ENCODE data around the gene IGFL4. TPM values are rescaled to one million over a fixed set of nuclear protein-coding genes. Genes with fewer than 3 reads are reported as not detected.

IGFL4 gene
- total and polyA plus RNA-seq, 2 of the 4 experiments (the other 2 are of a cell fraction), result not detected

DNA sequence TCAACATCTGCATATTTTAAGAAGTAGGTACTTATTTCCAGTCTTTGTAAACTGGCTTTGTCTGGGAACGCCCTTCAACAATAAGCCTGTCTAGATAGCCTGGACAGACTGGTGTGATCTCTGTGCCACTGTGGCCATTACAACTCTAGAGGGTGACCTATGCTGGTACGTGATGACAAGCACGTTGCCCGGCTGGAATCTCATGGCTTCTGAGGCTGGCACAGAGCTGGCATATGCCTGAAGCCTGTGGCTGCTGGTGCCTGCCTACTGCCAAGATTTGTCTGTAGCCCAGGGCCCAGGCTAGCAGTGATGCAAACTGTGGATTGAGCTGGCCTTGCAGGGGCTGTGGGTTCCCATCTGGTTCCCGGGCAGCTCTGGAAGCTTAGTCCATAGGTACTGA, 49.6 kb upstream of the IGFL4 start:
- Histone ChIP-seq H3K36me3 (ENCODE audit: control insufficient read depth, insufficient read depth, low read length) (no peaks in the 10 kb centered on the region), H2BK15ac (ENCODE audit: low read depth, low read length) (no peak overlapping the region), H3K56ac (ENCODE audit: extremely low read depth, insufficient read depth, low read length) (no peak overlapping the region), H4K20me1 (ENCODE audit: insufficient read depth, low read length) (no peaks in the 10 kb centered on the region), H3K27ac (ENCODE audit: insufficient read depth, low read length) (no peak overlapping the region), H2BK120ac (ENCODE audit: low read depth, low read length) (no peak overlapping the region), H2AK9ac (replicated peaks; ENCODE audit: low read depth, low read length, poor library complexity) (no peak overlapping the region), H3K14ac (replicated peaks; ENCODE audit: low read depth, low read length) (no peak overlapping the region), H2BK20ac (ENCODE audit: low read depth, low read length) (no peak overlapping the region), H2BK5ac (ENCODE audit: low read depth, low read length, poor library complexity, severe bottlenecking) (no peak overlapping the region), H3K9me3 (ENCODE audit: control insufficient read depth, insufficient read depth, low read length) (peaks cover 16% of the 10 kb centered on the region), H4K5ac (ENCODE audit: low read depth, low read length) (no peak overlapping the region), H3K4me3 (ENCODE audit: insufficient read depth, low read depth, low read length) (no peak overlapping the region), H3K4ac (ENCODE audit: low read depth, low read length) (no peak overlapping the region), H4K8ac (ENCODE audit: low read depth in 2 of 2, low read length in 2 of 2) (no peak overlapping the region), H3K9ac (ENCODE audit: low read depth, low read length) (no peak overlapping the region), H3K79me1 (ENCODE audit: low read depth in 1 of 2, low read length in 2 of 2) (no peaks in the 10 kb centered on the region), H3K4me1 (ENCODE audit: control insufficient read depth, insufficient read depth, low read length) (no peaks in the 10 kb centered on the region), H3K23ac (ENCODE audit: low read depth, low read length) (no peak overlapping the region), H3K27me3 (ENCODE audit: control insufficient read depth, insufficient read depth, low read length) (peaks cover 24% of the 10 kb centered on the region), H2AFZ (replicated peaks; ENCODE audit: low read length, poor library complexity) (no peak overlapping the region), H3K4me2 (ENCODE audit: low read depth, low read length) (no peak overlapping the region), H3K9me1 (ENCODE audit: insufficient read depth, low read length) (no peaks in the 10 kb centered on the region), H2AK5ac (ENCODE audit: low read depth, low read length) (no peak overlapping the region), H3K18ac (ENCODE audit: low read depth, low read length) (no peak overlapping the region), H4K91ac (ENCODE audit: insufficient read depth, low read depth, low read length) (no peak overlapping the region)
- in situ Hi-C loops (cut with MboI; ENCODE audit: low sequenced_read_pairs), result no loop called here
- ChIA-PET CTCF (interaction anchor here (0.9 kb wide), 2 partner anchors 8 to 13 kb away, joined by 3 read pairs; no protein-coding TSS in a partner anchor), POLR2A (ENCODE audit: unreplicated experiment) (no interaction called here)
- ATAC-seq (ENCODE audit: low read depth), result no peak
- dilution Hi-C loops (cut with HindIII; ENCODE audit: low sequenced_read_pairs, unreplicated experiment), result no loop called here
- DNase-seq, result no peak
- WGBS, 2 experiments (ENCODE audit: extremely low coverage in 2 of 2, insufficient read length in 1 of 2), result 70% methylated on average over 4 of the region's 5 CpGs; no CpG with 5 or more reads in 1 of the 2 experiments
- no peak for TF ChIP-seq CHD1 (IDR thresholded peaks at IDR 0.05; ENCODE audit: low read depth, low read length)
- TF ChIP-seq RCOR1 (IDR thresholded peaks at IDR 0.05; ENCODE audit: insufficient replicate concordance, low read length), result no peak
- no peak for TF ChIP-seq SMC3 (IDR thresholded peaks at IDR 0.05; ENCODE audit: low read depth, low read length)
- TF ChIP-seq, protein P1, sequence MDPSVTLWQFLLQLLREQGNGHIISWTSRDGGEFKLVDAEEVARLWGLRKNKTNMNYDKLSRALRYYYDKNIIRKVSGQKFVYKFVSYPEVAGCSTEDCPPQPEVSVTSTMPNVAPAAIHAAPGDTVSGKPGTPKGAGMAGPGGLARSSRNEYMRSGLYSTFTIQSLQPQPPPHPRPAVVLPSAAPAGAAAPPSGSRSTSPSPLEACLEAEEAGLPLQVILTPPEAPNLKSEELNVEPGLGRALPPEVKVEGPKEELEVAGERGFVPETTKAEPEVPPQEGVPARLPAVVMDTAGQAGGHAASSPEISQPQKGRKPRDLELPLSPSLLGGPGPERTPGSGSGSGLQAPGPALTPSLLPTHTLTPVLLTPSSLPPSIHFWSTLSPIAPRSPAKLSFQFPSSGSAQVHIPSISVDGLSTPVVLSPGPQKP (IDR thresholded peaks at IDR 0.05; ENCODE audit: borderline replicate concordance, low read depth, low read length), result no peak
- TF ChIP-seq CEBPB (IDR thresholded peaks at IDR 0.05; ENCODE audit: low read depth, low read length), result no peak
- TF ChIP-seq RFX5 (IDR thresholded peaks at IDR 0.05; ENCODE audit: low read depth, low read length), result no peak
- TF ChIP-seq, protein P2, sequence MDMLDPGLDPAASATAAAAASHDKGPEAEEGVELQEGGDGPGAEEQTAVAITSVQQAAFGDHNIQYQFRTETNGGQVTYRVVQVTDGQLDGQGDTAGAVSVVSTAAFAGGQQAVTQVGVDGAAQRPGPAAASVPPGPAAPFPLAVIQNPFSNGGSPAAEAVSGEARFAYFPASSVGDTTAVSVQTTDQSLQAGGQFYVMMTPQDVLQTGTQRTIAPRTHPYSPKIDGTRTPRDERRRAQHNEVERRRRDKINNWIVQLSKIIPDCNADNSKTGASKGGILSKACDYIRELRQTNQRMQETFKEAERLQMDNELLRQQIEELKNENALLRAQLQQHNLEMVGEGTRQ (IDR thresholded peaks at IDR 0.05; ENCODE audit: low read depth, low read length), result no peak
- TF ChIP-seq POLR2A (IDR thresholded peaks at IDR 0.05; ENCODE audit: low read depth, low read length), result no peak
- TF ChIP-seq, protein P3, sequence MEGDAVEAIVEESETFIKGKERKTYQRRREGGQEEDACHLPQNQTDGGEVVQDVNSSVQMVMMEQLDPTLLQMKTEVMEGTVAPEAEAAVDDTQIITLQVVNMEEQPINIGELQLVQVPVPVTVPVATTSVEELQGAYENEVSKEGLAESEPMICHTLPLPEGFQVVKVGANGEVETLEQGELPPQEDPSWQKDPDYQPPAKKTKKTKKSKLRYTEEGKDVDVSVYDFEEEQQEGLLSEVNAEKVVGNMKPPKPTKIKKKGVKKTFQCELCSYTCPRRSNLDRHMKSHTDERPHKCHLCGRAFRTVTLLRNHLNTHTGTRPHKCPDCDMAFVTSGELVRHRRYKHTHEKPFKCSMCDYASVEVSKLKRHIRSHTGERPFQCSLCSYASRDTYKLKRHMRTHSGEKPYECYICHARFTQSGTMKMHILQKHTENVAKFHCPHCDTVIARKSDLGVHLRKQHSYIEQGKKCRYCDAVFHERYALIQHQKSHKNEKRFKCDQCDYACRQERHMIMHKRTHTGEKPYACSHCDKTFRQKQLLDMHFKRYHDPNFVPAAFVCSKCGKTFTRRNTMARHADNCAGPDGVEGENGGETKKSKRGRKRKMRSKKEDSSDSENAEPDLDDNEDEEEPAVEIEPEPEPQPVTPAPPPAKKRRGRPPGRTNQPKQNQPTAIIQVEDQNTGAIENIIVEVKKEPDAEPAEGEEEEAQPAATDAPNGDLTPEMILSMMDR (conservative IDR thresholded peaks at IDR 0.05; ENCODE audit: low read depth, low read length), result no peak
- TF ChIP-seq MXI1 (IDR thresholded peaks at IDR 0.05; ENCODE audit: borderline replicate concordance, low read depth, low read length), result no peak
- no peak for TF ChIP-seq BHLHE40 (IDR thresholded peaks at IDR 0.05; ENCODE audit: low read depth, low read length)
- TF ChIP-seq NFE2L2 (IDR thresholded peaks at IDR 0.05; ENCODE audit: low read depth, low read length), result no peak
- TF ChIP-seq FOS (IDR thresholded peaks at IDR 0.05; ENCODE audit: low read depth, low read length), result no peak
- TF ChIP-seq MAFK (IDR thresholded peaks at IDR 0.05; ENCODE audit: low read depth, low read length), result no peak
- TF ChIP-seq RAD21 (IDR thresholded peaks at IDR 0.05; ENCODE audit: low read length), result no peak
- no peak for TF ChIP-seq MAZ (IDR thresholded peaks at IDR 0.05; ENCODE audit: borderline replicate concordance, low read depth, low read length)
- BruUV-seq (replicated peaks), result no TSS peak
- intact Hi-C loops (cut with micrococcal nuclease), result loop anchor here (5.0 kb wide), 1 partner anchor 157 kb away; no protein-coding TSS in a partner anchor
